ENCODE data around the gene GALR2.
"Not testable (repeated sequence)": the region's sequence is repeated elsewhere in the genome, so short reads cannot be mapped to it uniquely, and the experiment has no call there.

The GALR2 gene

DNA sequence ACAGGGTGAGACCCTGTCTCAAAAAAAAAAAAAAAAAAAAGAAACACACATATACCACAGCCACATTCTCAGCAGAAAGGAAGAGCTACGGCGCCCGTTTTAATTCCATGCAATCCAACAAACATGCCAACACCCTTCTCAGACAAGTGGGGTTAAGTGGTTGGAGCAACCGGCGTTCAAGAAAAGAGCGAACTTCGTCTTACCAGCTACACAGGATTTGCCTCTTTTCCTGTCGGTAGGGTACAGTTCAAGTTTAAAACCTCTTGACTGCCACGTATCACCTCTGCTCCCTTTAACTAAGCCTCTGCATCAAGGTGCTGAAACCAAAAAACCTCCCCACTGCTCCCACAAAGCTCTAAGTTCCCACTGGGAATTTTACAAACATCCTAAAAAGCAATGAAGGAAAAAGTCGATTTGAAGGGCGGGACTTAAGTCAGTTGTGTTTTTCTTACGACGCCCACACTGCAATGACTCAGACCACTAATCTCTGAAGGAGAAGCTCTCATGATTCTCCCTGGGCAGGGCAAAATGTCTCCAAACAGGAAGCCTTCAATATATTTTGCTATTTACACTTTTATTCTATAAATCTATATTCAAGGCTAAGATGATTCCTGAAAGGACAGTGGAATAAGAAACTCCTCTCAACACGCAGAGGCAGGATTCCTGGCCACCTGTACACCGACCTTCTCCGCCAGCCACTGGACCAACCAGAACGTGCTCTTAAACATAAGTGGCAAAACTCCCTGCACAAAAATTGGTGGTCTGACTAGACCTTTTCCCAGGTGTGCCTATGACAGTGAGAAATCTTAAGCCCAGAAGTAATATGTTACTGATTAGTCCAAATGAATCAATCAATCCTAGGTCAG is 21.1 kb upstream of the GALR2 start:
- H3K27ac ChIP-seq = no peak overlapping the region

GRCh38 chr17:76054112-76054476 is 20.5 kb upstream of the GALR2 start:
- TF ChIP-seq ZFX (IDR thresholded peaks at IDR 0.05; ENCODE audit: borderline replicate concordance) = no peak
- TF ChIP-seq CTCF (IDR thresholded peaks at IDR 0.05) = no peak
- H3K27ac ChIP-seq = no peak overlapping the region

More for the DNA sequence above, 21.1 kb upstream of the GALR2 start:
- no peak for TF ChIP-seq CTCF (IDR thresholded peaks at IDR 0.05)
- no peak for TF ChIP-seq ZFX (IDR thresholded peaks at IDR 0.05; ENCODE audit: borderline replicate concordance)

DNA sequence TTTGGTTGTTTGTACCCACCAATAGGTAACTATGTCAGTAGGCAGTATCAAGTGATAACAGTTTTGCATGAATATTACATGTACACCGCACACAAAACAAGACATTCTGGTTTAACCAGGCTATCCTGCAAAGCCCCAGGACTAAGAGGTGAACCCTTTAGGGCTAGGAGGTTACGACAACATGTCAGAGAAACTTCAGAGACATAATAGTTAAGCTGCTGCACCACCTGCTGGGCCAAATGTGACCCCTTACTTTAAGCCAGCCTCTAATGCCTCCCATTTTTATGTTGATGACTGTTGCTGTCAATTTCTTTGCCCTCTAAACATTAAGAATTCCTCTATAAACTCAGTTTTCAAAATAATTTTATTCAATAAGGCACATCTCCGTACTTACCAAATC is 17.7 kb upstream of the GALR2 start:
- H3K27ac ChIP-seq = no peak overlapping the region
- TF ChIP-seq CTCF (IDR thresholded peaks at IDR 0.05) (no peak), ZFX (IDR thresholded peaks at IDR 0.05; ENCODE audit: borderline replicate concordance) (no peak)

DNA sequence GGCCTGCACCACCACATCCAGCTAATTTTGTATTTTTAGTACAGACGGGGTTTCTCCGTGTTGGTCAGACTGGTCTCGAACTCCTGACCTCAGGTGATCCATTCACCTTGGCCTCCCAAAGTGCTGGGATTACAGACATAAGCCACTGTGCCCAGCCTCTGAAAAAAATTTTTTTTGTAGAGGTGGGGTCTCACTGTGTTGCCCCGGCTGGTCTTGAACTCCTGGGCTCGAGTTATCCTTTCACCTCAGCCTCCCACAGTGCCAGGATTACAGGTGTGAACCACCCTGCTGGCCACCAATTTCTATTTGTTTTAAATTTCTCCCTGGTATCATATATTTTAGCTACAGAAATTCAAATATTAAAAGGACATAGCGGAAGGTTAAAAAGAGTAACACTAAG is 16.3 kb upstream of the GALR2 start:
- H3K27ac ChIP-seq = not testable (repeated sequence)

DNA sequence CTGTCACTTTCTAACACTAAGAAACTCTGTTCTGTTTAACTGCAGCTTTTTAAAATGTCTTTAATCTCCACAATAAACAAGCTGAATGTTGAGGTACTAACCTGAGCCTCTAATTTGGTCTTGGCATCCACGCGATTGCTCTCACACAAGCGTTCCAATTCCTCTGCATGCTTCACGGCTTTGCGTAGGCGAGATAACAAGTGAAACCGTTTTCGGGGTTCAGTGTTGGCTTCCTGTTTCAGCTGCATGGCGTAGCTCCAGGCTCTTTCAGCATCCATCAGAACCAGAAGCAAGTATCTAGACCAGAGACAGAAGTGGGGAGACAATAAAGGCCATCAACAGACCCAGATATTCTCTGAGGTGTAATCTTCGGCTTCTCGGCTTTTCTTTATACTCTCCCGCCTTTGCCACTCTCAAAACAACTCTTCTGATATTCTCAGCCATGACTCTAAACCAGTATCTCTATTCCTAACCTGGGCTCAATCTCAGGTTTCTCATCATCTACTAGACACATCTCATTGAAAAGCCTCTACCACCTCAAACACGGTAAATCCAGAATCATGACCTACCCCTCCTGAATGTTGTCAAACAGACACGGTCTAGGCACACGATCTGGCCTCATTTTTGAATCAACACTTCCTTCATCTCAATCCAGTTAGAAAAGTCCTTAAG is 10.6 kb upstream of the GALR2 start:
- no peak for TF ChIP-seq CTCF (IDR thresholded peaks at IDR 0.05)
- TF ChIP-seq ZFX (IDR thresholded peaks at IDR 0.05; ENCODE audit: borderline replicate concordance) = no peak
- no peak overlapping the region for H3K27ac ChIP-seq

- no peak overlapping the region for H3K27ac ChIP-seq
- TF ChIP-seq ZFX (IDR thresholded peaks at IDR 0.05; ENCODE audit: borderline replicate concordance) (no peak), CTCF (IDR thresholded peaks at IDR 0.05) (no peak)
Measured at GRCh38 chr17:76065775-76066174, 8.8 kb upstream of the GALR2 start.

DNA sequence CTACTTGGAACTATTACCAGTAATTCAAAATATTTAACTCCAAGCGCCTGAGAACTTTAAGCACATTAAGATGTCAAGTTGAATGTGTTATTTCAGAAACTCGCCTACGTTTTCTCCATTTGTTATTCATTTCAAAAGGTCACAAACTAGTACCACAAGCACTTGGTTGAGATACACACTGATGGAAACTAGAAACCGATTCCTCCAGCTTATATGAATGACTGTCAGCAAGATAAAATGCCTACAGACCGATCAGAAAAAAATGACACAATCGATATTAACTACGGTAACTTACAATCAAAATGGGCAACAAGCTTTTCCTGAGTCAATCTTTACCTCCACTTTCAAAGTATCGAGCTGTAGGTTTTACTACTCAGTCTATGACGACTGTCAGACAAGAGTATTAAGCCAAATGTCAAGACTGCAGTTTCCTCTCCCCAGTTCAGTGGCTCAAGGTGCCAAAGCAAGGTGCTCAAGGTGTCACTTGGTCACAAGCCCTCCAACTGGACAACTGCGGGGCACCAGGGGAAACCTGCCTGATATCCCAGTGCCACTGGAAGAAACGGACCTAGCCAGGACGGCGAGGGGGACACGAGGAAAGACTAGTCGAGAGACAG is 2.9 kb upstream of the GALR2 start:
- no peak for TF ChIP-seq CTCF (IDR thresholded peaks at IDR 0.05)
- no peak for TF ChIP-seq ZFX (IDR thresholded peaks at IDR 0.05; ENCODE audit: borderline replicate concordance)
- peak overlapping the region; percentile 62 for H3K27ac ChIP-seq
